Activated CD4-positive, alpha-beta T cell treated with anti-CD3 and anti-CD28 coated beads for 1 hour (primary cell): Measurements from ENCODE around the gene GRIN2C.

Source experiments
- DNase-seq: peaks from one replicate; pipeline ENCODE4 v3.0.0-alpha.2; 2020

The GRIN2C gene

DNA sequence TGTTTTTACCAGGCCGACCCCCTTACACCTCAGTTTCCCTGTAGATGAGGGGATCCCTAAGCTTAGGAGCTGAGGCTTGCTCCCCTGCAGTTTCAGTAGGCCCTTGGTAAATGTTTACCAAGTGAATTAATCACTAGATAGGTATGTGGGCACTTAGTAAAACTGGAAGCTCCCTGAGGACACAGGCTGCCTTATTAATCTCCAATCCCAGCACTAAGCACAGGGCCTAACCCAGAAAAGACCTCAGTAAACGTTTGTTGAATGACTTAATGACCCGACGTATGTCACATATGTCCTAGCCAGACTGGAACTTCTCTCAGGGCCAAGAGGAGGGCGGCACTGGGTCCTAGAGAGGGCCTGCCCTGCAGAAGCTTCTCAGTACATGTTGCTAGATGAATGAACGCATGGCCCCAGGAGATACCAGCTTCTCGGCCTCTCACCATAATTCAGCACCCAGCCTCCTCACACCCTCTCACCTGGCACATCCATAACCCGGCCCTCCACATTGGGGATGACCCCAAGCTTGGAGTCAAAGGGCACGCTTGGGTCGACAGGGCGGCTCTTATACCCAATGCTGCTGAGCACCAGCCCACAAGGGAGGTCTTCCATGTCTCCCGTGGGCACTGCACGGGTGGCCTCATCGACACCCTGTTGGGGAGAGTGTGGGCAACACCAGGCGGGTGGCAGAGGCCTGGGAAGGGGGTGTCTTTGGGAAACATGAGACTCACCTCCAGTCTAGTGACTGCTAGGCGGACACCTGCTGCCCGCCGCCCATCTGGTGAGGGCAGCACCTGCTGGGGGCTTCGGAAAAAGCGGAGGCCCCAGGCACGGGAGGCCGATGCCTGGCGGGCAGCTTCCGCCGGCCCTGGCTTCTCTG, 4.0 kb upstream of the GRIN2C start:
- no peak for DNase-seq

DNA sequence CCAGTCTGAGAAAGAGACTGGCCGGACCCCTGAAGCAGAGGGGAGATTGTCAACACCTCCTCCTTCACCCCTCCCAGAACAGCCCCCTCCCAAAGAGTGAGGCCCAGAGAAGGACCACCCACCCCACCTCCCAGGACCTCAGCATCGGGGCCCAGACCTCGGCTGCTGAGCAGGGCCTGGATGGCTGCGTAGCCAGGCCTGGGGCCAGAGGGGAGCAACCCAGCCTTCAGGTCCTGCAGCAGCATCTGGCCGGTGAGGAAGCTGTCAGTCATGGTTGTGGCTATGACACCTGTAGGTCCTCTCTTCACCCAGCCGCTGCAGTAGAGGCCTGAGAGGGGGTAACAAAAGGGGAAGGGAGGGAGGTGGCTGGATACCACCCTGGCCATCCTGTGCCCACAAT, 3.2 kb upstream of the GRIN2C start:
- DNase-seq = no peak

DNA sequence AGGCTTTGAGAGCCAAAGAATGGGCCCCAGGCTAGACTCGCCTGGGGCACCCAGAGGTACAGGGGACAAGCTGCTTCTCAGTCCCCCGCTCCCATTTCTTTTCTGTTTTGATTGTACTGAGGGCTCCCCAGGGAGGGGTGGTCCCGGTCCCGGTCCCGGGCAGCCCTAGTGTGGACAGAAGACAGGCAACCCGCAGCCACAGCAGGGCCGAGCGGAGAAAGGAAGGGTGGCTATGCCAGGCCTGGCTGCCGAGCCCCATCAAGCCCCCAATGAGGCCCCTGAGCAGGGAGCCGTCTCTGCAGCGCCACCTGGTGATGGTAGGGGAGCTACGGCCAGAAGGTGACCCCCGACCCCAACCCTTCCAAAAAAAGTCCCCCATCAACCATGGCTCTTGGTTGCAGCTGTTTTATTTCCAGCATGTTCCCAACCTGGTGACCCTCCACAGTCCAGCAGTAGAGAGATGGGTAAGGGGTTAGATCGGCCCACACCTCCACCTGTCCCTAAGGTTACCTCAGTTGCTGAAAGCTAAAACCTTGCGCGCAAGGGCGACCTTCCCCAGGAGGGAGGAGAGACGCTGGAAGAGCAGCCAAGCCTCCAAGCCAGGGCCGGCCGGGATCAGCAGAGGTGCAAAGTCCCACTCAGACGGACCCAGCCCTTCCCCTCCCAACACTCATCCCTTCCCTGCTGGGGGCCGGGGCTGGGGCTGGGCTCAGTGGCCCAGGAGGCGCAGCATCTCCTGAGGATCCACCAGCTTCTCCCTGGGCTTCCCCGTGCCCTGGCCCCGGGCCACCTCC, 2.6 kb upstream of the GRIN2C start:
- peak; percentile 54 for DNase-seq

DNA sequence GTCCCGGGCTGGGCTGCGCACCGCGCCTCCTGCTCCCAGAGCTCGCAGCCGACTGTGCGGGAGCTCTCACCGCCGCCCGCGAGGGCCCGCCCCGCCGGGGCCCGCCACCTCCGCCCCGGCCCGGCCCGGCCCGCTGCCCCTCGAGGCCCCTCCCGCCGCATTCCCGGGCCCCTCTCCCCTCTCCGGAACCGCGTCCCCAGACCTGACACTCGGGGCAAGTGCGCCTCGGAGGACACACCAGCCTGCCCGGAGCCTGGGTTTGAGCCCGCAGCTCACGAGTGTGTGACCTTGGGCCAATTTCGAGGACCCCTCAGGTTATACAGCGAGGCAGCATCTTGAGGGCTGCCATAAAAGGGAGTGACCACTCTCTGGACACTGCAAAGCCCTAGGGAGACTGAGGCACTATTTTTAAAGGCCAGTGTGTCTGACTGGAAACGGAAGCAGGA, 2.0 kb upstream of the GRIN2C start:
- no peak for DNase-seq

DNA sequence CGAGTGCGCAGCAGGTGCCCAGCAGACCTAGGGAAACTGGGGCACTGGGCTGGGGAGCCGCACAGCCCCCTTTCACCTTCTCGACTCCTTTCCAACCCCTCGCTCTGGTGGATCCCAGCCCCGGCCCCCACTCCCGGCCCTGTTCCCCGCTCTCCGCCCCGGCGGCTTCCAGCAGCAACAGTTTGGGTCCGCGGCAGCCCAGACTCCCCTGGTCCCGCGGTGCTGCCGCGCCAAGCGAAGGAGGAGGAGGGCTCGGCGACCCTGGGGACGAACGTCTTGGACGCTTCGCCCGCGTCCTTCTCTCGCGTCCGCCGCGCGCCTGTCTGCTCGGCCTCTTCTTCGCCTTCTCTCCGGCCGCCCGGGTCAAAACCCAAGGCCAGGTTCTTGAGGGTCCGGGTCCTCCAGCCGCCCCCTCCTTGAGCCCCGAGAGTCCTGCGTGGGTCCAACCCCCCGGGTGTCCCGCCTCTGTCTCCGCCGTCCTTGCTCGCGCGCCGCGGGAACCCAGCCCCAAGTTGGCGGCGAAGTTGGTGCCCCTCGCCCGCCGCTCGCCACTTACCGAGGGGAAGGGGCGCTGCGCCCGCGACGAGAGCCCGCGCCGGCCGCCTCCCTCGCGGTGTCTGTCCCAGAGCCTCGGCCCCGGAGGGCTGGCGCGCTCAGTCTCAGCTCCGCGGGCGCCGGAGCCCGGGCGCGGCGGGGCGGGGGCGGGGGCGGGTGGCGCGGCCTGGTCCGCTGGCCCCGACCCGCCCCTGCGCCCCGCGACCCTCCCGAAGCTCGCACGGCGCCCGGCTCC, 1.4 kb upstream of the GRIN2C start:
- no peak for DNase-seq

DNA sequence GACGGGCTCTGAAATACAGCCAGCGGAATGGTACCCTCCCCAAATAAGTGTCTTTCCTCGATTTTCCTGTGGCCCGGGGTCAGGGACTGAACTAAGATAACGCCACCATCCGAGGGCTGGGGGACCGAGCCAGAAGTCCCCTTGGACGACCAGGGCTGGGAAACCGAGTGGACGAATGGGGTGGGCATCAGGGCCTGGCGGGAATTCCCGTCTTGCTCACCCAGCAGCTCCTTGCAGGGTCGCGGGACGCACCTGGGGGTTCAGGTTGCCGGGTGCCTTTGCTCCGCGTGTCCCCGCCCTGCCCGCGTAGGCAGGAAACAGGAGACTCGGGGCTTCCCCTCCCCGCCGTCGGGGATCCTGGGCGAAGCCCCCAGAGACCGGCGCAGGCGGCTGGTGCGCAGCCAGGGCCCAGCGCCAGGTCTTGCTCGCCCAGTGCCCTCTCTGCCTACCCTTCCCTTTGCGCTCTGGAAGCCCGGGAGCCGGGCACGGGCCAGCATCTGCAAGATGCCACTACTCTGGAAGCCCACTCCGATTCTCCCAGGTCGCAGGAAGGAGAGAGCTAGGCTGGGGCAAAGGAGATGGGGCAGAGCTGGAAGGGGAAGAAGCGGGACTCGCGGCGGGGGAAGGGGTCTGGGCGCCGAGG, 665 bp upstream of the GRIN2C start:
- DNase-seq = no peak

DNA sequence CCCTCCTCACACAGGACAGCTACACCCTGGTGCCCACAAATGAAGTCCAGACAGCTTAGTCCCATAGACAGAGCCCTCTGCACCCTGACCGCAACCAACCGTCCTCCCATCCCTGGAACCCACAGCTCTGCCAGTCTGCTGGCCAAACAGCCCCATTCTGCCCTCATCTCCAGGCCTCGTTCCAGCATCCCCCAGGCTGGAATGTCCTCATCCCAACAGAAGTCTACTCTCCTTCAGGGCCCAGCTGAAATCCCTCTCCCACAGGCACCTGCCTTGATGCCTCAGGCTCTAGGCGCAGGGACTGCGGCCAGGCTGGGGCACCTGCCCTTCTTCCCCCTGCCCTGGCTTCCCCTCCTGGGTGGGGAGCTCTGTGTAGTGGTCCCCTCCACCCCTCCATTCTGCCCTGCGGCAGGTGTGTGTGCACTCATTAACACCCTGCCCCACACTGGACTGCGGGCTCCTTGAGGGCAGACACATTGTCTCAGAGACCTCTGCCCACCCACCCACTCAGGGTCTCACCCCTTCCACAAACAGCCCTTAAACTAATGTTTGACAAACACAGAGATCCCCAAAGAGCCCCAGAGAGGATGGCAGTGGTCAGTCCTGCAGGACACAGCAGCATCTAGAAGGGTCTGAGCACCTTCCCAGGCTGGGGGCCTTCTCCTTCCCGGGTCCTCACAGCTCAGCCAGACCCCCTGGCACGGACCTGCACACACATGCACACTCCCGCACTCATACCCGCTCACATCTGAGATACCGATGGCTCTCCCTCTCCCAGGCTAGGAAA, 820 bp downstream of the GRIN2C start:
- no peak for DNase-seq

DNA sequence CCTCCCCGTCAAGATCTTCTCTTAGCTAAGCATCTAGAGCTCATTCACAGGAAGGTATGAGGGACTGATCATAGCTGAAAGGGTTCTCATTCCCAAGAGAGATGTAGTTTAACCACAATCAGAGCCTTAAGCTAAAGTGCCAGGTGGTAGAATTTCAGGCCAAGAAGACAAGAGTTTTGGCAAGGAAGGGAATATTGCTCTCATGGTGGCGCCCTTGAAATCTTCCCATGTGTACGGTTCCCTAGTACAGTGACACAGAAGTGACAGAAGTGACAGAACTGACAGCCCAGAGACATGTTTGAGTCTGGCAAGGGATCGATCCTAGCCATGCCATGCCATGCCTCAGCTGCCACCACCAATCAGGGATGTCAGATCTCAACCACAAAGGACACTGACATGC, 2.5 kb downstream of the GRIN2C start:
- DNase-seq = no peak

DNA sequence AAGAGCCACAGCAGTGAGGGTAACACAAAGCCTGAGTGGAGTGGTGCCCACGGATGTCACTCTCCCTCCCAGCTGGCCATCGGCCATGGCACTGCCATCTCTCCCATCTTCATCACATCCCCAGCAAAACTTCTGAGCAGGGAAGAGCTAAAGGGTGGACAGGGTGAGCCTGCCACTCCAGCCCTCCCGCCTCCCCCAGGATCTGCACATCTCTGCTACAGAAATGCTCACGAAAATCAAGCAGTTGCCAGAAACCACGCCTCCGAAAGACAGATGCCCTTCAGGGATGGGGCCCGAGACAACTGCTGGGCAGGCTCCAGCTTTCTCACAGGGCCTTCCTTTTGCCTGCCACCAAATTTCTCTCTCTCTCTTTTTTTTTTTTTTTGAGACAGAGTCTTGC, 3.6 kb downstream of the GRIN2C start:
- no peak for DNase-seq

DNA sequence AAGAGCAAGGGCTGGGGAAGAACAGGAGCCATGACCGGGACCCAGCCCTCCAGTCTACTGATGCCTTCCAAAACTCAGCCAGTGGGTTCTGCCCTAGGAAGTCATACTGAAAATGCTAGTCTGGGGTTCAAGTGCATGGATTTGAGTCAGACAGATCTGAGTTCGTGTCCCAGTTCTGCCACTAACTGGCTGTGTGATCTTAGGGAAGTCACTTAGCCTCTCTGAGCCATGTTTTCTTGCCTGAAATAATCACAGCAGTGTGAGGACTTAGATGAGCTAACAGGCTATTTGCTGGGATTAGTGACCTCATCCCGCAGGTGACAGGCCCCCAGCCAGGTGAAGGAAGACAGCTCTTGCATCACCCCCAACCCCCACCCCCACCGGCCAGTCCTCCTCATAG, 4.4 kb downstream of the GRIN2C start:
- DNase-seq = no peak

DNA sequence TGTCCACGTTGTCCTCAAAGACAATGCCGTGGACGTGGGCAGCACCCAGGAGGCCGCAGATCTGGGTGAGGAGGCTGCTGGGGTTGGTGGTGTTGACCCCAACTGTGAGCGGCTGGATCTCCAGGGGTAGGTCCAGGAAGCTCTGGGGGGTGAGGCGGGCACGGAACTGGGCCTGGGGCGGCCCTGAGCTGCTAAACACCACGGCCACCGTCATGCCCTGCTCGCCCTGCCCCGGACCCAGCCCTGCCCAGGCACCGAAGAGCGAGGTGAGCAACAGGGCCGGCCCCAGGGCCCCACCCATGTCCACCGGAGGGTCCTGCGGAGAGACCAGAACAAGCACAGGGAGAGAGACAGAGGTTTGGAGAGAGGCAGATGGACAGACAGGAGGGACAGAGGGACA, 4.9 kb downstream of the GRIN2C start:
- DNase-seq = no peak

DNA sequence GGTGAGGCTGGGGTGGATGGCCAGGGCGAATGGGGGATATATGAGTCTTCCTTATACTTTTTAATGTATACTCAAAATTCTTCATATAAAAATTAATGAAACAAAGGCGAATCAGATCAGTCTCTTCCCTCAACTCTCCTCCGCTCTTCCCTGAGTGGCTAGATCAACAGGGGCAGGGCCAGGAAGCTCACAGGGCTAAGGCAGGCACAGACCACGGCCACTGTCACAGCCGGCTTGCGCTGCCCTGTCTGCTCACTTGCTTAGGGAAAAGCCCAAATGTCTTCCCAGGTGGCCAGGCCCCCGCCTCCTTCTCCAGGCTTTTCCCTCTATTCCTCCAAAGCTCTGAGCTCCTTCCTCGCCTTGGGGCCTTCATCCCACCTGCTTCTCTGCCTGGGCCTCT, 6.0 kb downstream of the GRIN2C start:
- DNase-seq = no peak

DNA sequence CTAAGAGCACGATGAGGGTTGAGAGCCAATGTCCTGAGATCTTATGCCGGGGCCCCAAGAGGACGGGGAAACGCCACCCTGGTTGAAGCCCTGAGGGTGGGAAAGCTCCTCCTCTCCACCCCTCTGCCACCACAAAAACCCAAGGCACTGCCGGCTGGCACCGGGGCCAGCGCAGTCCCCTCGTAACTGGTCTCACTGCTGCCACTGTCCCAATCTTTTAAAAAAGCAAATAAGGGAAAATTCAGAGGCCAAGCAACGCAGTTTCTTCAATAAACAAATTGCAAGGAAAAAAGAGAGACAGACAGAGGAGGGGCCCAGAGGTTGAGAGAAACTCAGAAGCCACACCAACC, 6.7 kb downstream of the GRIN2C start:
- no peak for DNase-seq

DNA sequence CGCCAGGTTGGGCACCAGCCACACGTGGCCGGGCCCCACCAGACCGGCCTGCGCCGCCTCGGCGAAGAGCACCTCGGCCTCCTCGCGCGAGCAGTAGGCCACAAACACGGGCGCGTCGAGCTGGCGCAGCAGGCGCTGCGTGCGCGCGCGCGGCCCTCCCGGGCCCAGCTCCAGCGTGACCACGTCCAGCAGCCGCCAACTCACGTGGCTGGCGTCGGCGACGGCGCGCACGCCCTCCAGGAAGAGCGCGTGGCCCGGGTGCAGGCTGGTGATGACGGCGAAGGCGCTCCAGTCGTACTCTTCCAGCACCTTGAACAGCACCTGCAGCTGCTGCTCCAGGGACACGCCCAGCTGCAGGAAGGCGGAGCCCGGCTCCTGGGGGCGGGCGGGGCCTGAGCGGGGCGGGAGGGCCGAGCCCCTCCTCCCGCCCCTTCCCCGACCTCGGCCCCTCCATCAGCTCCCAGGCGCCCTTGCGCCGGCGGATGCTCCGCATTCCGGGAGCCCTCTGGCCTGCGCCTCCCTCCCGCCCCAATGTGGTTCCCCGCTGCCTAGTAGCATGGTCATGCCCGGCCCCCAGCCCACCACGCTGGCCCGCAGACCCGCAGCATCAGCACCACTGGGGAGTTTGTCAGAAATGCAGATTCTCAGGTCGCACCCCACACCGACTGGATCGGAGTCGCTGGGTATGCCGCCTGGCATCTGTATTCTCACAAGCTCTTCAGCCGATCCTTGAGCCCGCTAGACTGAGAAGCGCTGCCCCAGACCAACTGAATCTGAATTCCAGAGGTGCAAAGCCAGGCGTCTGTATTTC, 7.2 kb downstream of the GRIN2C start:
- DNase-seq = peak; percentile 49

DNA sequence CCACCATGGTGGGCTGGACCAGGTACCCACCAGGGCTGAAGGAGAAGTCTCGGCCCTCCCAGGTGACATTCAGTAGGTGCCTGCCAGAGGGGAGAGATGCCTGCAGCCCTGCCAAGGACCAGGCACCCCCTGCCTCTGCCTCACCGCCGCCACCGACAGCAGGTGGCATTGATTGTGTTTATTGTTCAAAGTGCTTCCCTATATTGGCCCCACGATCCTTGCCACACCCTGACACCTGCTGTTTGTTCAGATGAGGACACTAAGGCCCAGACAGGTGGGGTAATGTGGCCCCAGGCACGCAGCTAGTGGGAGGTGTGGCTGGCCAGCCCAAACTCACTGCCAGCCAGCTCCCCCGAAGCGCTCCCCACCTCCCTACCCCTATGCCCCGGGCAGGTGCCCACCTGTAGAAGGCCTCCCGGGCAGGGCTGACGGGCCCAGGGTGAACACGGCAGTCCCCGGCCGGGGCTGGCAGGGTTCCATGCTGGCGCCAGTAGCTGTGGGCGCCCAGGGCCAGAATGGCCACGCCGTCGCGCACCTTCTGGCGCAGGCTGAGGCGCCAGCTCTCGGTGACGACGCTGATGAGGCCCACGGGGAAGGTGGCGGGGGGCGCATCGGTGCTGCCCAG, 8.0 kb downstream of the GRIN2C start:
- DNase-seq = no peak

DNA sequence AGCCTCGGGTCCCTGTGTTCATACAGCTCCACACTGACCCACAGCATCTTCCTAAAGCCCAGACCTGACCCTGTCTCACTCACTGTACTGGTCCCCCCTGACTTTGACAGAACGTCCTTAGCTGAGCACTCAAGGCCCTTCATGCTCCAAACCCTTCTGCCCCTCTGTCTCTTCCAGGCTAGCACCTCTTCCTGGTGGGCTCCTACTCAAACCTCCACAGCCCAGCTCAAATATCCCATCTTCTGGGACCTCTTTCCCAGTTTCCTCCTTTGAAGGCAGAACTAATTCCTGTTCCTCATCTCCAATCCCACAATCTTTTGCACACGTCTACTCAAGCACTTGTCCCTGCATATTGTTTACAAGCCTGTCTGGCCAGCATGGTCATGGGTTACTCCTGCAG, 8.8 kb downstream of the GRIN2C start:
- no peak for DNase-seq

DNA sequence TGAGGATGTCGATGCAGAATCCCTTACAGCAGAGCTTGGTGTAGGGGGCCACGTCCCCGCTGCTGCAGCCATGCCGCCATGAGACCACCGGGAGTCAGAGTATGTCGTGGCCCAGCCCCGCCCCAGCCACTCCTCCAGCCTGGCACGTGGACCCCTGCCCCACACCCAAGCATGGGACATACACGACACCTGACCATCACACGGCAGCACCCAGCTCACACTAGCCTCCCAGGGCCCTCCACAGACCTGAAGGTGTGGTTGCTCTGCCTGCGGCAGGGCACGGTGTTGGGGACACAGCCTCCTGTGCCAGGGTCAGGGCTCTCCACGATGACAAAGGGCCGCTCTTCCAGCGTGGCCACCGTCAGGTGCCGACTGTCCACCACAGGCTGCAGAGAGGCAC, 9.4 kb downstream of the GRIN2C start:
- DNase-seq = no peak

DNA sequence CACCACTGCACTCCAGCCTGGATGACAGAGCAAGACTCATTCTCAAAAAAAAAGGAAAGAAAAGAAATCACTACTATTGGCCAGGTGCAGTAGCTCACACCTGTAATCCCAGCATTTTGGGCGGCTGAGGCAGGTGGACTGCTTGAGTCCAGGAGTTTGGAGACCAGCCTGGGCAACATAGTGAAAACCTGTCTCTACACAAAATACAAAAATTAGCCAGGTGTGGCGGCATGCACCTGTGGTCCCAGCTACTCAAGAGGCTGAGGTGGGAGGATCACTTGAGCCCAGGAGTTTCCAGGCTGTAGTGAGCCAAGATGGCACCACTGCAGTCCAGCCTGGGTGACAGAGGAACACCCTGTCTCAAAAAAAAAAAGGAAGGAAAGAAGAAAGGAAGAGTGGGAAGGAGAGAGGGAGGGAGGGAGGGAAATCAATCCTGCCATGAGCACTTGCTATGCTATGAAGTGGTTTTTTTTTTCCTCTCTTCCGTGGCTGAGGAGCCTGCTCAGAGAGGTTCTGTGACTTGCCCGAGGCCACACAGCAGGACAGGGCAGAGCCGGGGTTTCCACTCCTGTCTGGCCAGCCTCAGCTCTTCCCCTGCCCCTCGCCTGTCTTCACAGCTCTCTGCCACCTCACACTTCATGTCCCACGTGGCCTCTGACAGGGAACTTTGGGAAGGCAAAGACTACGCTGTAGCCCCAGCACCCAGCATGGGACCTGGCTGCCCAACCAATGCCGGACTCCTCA, 10.9 kb downstream of the GRIN2C start:
- no peak for DNase-seq

DNA sequence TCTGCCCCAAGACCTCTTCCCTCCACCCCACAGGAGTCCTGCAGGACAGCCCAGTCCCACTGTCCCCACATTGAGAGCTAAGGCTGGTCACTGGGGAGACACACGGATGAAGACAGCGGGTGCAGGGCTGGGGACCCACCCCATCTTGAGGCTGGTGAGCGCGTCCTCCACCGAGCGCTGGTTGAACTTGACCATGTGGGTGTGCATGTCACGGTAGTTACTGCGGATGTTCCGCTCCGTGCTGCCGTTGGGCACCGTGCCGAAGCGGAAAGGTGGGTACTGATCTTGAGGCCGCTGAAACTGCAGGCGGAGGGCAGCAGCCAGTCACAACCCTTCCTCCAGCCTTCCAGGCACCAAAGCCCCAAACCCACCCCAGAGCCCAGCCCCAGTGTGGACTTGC, 13.1 kb downstream of the GRIN2C start:
- DNase-seq = no peak

DNA sequence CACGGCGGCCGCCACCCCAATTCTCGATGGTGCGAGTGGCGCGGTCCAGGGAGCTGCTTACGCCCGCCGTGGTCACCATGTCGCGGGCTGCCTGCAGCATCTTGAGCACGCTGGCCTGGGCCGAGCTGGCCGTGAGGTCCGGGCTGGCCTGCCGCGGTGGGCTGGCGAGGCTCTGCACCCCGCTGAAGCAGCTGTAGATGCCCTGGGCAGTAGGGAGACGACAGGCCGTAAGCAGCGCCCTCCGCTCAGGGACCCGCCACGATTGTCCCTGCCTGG, 16.4 kb downstream of the GRIN2C start:
- DNase-seq = no peak
